Smooth muscle cell (in vitro differentiated cells): ENCODE results near the gene AKAP10. TPM values are rescaled to one million over a fixed set of nuclear protein-coding genes. Genes with fewer than 3 reads are reported as not detected.

Experiments used
- DNase-seq: peaks from one replicate; lab custom pipeline; 2025; ENCODE audit not compliant: unreplicated experiment; lab: John Stamatoyannopoulos, UW
- H2AFZ ChIP-seq: fragments of 200-600 bp; sonication (generic); 2 replicates; pipeline ENCODE4 v1.6.0; 2016; ENCODE audit warnings: antibody characterized with exemption, low read depth, mild to moderate bottlenecking
- H3F3A ChIP-seq: fragments of 200-600 bp; sonication (generic); 2 replicates; pipeline ENCODE4 v1.6.0; 2017; ENCODE audit warnings: antibody characterized with exemption, low read depth
- H3K27ac ChIP-seq: fragments of 200-600 bp; sonication (generic); 2 replicates; pipeline ENCODE4 v1.5.1; 2016; ENCODE audit warnings: low read depth, mild to moderate bottlenecking
- H3K27me3 ChIP-seq: fragments of 200-600 bp; sonication (generic); 2 replicates; pipeline ENCODE4 v1.6.1; 2016; ENCODE audit warnings: low read depth, mild to moderate bottlenecking
- H3K36me3 ChIP-seq: fragments of 200-600 bp; sonication (generic); 2 replicates; pipeline ENCODE4 v1.5.1; 2016; ENCODE audit warnings: low read depth
- H3K4me1 ChIP-seq: fragments of 200-600 bp; sonication (generic); 2 replicates; pipeline ENCODE4 v1.5.1; 2016; ENCODE audit warnings: low read depth
- H3K4me2 ChIP-seq: fragments of 200-600 bp; sonication (generic); 2 replicates; pipeline ENCODE4 v1.6.0; 2016; ENCODE audit warnings: mild to moderate bottlenecking
- H3K4me3 ChIP-seq: fragments of 200-600 bp; sonication (generic); 2 replicates; pipeline ENCODE4 v1.5.1; 2016; ENCODE audit warnings: mild to moderate bottlenecking
- H3K79me2 ChIP-seq: fragments of 200-600 bp; sonication (generic); 2 replicates; pipeline ENCODE4 v1.6.0; 2016; ENCODE audit warnings: low read depth, mild to moderate bottlenecking
- H3K9ac ChIP-seq: fragments of 200-600 bp; sonication (generic); 2 replicates; pipeline ENCODE4 v1.6.0; 2016; ENCODE audit warnings: low read depth
- H3K9me3 ChIP-seq: fragments of 200-600 bp; sonication (generic); replicated peaks from 2 replicates; pipeline ENCODE4 v1.5.1; 2016; ENCODE audit warnings: low read depth
- H4K20me1 ChIP-seq: fragments of 200-600 bp; sonication (generic); 2 replicates; pipeline ENCODE4 v1.6.0; 2016; ENCODE audit warnings: low read depth
- WGBS: methylation state at CpG from one replicate; pipeline ENCODE4 v1.1.7; 2016; ENCODE audit warnings: low lambda C conversion rate; 5-methylcytosine and 5-hydroxymethylcytosine counted together
- polyA plus RNA-seq: library from polyadenylated mRNA; unstranded; fragments of >200 nt; fragmentation: Nextera tagmentation; extraction: Ambion mirVana; gene quantifications from 2 replicates; pipeline ENCODE4 v1.2.1, GENCODE V29; 2016
- total RNA-seq: library from RNA; depleted of rRNA; stranded (reverse); fragments of >200 nt; gene quantifications from 2 replicates; pipeline ENCODE4 v1.2.3, GENCODE V29; 2014
- TF ChIP-seq, protein P1 (sequence below): fragments of 200-600 bp; sonication (generic); IDR thresholded peaks from 2 replicates; pipeline ENCODE4 v1.5.1; 2017; ENCODE audit warnings: borderline replicate concordance, mild to moderate bottlenecking, antibody characterized with exemption; ENCODE audit not compliant: insufficient read depth, poor library complexity, severe bottlenecking

Gene AKAP10
- total and polyA plus RNA-seq, 2 experiments from 2014 or later, result 23.7 to 28.4 TPM

DNA sequence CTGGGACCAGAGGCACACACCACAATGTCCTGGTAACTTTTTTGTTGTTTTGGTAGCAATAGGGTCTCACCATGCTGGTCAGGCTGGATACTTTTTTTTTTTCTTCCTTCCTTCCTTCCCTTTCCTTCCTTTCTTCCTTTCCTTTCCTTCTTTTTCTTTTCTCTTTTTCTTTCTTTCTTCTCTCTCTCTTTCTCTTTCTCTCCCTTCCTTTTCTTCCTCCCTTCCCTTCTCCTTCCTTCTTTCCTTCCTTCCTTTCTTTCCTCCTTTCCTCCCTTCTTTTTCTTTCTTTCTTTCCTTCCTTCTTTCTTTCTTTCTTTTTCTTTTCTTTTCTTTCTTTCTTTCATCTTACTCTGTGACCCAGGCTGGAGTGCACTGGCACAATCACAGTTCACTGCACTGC lies 91.5 kb downstream of the AKAP10 start:
- TF ChIP-seq, protein P1, sequence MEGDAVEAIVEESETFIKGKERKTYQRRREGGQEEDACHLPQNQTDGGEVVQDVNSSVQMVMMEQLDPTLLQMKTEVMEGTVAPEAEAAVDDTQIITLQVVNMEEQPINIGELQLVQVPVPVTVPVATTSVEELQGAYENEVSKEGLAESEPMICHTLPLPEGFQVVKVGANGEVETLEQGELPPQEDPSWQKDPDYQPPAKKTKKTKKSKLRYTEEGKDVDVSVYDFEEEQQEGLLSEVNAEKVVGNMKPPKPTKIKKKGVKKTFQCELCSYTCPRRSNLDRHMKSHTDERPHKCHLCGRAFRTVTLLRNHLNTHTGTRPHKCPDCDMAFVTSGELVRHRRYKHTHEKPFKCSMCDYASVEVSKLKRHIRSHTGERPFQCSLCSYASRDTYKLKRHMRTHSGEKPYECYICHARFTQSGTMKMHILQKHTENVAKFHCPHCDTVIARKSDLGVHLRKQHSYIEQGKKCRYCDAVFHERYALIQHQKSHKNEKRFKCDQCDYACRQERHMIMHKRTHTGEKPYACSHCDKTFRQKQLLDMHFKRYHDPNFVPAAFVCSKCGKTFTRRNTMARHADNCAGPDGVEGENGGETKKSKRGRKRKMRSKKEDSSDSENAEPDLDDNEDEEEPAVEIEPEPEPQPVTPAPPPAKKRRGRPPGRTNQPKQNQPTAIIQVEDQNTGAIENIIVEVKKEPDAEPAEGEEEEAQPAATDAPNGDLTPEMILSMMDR, result no peak
- no peaks in the 10 kb centered on the region for H3K9me3 ChIP-seq
- H3K79me2 ChIP-seq, result no peaks in the 10 kb centered on the region
- no peak for DNase-seq
- no peaks in the 10 kb centered on the region for H4K20me1 ChIP-seq
- no peak overlapping the region for H3K27ac ChIP-seq
- H3K4me2 ChIP-seq, result no peak overlapping the region
- no peaks in the 10 kb centered on the region for H3K36me3 ChIP-seq
- H2AFZ ChIP-seq, result no peak overlapping the region
- no peaks in the 10 kb centered on the region for H3K27me3 ChIP-seq
- no peak overlapping the region for H3K4me3 ChIP-seq
- no peak overlapping the region for H3K9ac ChIP-seq
- H3F3A ChIP-seq, result no peaks in the 10 kb centered on the region
- no peaks in the 10 kb centered on the region for H3K4me1 ChIP-seq

DNA sequence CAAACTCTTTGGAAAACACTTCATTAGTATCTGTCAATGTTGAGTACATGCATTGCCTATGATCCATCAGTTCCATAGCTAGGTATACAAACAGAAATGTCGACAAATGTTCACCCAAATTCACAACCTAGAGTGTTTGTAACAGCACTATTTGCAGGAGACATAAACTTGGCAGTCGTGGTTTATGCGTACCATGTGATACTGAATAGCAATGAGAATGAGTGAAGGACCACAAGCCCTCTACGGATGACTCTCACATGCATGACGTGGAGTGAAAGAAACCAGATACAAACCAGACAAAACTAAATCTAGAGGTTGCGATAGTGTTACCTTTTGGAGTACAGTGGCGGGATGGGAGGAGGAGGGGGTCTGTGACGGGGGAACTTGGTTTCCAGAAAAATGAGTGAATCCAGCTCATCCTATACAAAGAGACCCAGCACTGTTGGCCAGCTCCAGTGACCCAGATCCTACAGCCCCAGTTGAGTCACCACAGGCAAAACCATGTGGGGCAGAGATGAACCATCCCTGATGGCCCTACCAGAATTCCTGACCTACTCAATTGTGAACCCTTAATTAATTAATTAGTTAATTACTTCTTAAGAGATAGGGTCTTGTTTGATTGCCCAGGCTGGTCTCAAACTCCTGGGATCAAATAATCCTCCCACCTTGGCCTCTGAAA lies 94.0 kb downstream of the AKAP10 start:
- TF ChIP-seq, protein P1, result no peak
- Histone ChIP-seq H3K27ac (no peak overlapping the region), H3K79me2 (no peaks in the 10 kb centered on the region), H3K4me2 (no peak overlapping the region), H3F3A (no peaks in the 10 kb centered on the region), H3K4me1 (no peaks in the 10 kb centered on the region), H2AFZ (no peak overlapping the region), H3K36me3 (no peaks in the 10 kb centered on the region), H4K20me1 (no peaks in the 10 kb centered on the region), H3K9ac (no peak overlapping the region), H3K27me3 (no peaks in the 10 kb centered on the region), H3K9me3 (no peaks in the 10 kb centered on the region), H3K4me3 (no peak overlapping the region)
- WGBS, result 95% methylated on average over 8 of the region's 8 CpGs
- DNase-seq, result no peak

DNA sequence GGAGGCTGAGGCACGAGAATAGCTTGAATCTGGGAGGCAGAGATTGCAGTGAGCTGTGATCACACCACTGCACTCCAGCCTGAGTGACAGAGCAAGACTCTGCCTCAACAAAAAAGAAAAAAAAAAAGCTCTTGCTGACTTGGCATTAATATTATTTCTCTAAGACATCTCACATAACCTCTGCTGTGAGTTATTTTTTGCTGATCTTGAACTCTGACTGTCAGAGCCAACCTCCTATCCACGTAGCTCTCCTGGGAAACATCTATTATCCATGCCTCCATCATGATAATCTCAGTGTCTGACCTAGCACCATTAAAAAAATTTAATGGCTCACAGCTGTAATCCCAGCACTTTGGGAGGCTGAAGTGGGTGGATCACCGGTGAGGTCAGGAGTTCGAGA lies 97.2 kb downstream of the AKAP10 start:
- no peak overlapping the region for H2AFZ ChIP-seq
- H3K9me3 ChIP-seq, result no peaks in the 10 kb centered on the region
- no peak for DNase-seq
- H3K4me3 ChIP-seq, result no peak overlapping the region
- H3K27me3 ChIP-seq, result no peaks in the 10 kb centered on the region
- H3K9ac ChIP-seq, result no peak overlapping the region
- WGBS, result 92% methylated on average over 4 of the region's 4 CpGs
- H3K27ac ChIP-seq, result no peak overlapping the region
- no peaks in the 10 kb centered on the region for H4K20me1 ChIP-seq
- no peaks in the 10 kb centered on the region for H3K36me3 ChIP-seq
- TF ChIP-seq, protein P1, result no peak
- H3K79me2 ChIP-seq, result no peaks in the 10 kb centered on the region
- no peak overlapping the region for H3K4me2 ChIP-seq
- no peaks in the 10 kb centered on the region for H3F3A ChIP-seq
- no peaks in the 10 kb centered on the region for H3K4me1 ChIP-seq

DNA sequence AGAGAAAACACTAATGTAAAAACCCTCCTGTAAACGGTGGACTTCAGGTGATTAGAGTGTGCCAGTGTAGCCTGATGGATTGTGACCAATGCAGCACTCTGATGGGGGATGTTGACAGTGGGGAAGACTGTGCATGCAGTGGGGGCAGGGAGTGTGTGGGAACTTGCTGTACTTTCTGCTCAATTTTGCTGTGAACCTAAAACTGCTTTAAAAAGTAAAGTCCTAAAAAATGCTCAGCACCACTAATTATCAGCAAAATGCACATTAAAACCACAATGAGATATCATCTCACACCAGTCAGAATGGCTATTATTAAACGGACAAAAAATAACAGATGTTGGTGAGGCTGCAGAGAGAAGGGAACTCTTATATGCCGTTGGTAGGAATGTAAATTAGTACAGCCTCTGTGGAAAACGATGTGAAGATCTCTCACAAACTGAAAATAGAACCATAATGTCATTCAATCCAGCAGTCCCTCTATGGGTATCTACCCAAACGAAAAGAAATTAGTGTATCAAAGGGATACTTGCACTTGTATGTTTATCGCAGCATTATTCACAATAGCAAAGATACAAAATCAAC lies 100.2 kb downstream of the AKAP10 start:
- H2AFZ ChIP-seq, result no peak overlapping the region
- H3K9ac ChIP-seq, result no peak overlapping the region
- H3K9me3 ChIP-seq, result no peaks in the 10 kb centered on the region
- no peak overlapping the region for H3K4me2 ChIP-seq
- no peaks in the 10 kb centered on the region for H3K4me1 ChIP-seq
- H3K4me3 ChIP-seq, result no peak overlapping the region
- H4K20me1 ChIP-seq, result no peaks in the 10 kb centered on the region
- H3K79me2 ChIP-seq, result no peaks in the 10 kb centered on the region
- H3F3A ChIP-seq, result no peaks in the 10 kb centered on the region
- no peak for DNase-seq
- H3K27ac ChIP-seq, result no peak overlapping the region
- WGBS, result 71% methylated on average over 6 of the region's 6 CpGs
- no peaks in the 10 kb centered on the region for H3K27me3 ChIP-seq
- no peaks in the 10 kb centered on the region for H3K36me3 ChIP-seq
- TF ChIP-seq, protein P1, result no peak
